C4-2B (cell line): ENCODE measurements around the gene ACAA2.

Experiments used
- H3K27ac ChIP-seq: fragments of 450-650 bp; 2 replicates; pipeline ENCODE4 v1.5.1; 2017
- ZFX ChIP-seq: fragments of 450-650 bp; IDR thresholded peaks from 2 replicates; pipeline ENCODE4 v1.6.1; 2017
- TF ChIP-seq, protein P1 (sequence below): fragments of 450-650 bp; conservative IDR thresholded peaks from 2 replicates; pipeline ENCODE4 v1.5.1; 2017; ENCODE audit warnings: mild to moderate bottlenecking

The ACAA2 gene

DNA sequence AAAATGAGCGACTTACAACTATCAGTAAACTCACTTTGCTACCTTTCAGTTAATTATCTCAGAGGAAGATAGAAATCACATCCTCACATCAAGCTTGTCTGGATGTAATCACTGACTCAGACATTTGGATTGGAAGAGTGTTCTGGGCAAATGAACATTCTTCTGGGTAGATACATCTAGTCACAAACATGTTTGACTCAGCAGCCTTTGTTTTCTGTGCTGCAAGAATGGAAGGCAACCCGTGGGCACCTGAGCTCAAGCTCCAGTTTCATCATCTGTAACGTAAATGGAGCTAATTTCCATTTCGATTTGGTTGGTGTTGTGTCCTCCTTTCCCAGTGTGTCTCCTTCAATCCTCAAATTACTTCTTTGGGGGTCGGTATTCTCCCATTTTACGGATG lies 58.5 kb downstream of the ACAA2 start:
- TF ChIP-seq, protein P1, sequence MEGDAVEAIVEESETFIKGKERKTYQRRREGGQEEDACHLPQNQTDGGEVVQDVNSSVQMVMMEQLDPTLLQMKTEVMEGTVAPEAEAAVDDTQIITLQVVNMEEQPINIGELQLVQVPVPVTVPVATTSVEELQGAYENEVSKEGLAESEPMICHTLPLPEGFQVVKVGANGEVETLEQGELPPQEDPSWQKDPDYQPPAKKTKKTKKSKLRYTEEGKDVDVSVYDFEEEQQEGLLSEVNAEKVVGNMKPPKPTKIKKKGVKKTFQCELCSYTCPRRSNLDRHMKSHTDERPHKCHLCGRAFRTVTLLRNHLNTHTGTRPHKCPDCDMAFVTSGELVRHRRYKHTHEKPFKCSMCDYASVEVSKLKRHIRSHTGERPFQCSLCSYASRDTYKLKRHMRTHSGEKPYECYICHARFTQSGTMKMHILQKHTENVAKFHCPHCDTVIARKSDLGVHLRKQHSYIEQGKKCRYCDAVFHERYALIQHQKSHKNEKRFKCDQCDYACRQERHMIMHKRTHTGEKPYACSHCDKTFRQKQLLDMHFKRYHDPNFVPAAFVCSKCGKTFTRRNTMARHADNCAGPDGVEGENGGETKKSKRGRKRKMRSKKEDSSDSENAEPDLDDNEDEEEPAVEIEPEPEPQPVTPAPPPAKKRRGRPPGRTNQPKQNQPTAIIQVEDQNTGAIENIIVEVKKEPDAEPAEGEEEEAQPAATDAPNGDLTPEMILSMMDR = no peak
- no peak for TF ChIP-seq ZFX
- H3K27ac ChIP-seq = no peak overlapping the region

DNA sequence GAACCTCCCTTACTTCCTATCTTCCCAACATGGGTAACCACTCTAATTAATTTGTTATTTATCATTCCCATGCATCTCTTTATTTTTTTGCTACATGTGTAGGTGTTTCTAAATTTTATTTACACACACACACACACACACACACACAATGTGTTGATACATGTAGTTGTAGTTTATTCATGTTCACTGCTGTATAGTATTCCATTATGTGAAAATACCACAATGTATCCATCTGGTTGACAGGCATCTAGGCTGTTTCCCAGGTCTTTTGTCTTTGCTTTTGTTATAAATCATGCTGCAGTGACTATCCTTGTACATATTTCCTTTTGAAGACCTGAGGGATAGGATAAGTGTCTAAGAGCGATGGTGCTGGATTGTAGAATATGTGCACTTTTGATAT lies 59.7 kb downstream of the ACAA2 start:
- TF ChIP-seq, protein P1 = no peak
- TF ChIP-seq ZFX = no peak

DNA sequence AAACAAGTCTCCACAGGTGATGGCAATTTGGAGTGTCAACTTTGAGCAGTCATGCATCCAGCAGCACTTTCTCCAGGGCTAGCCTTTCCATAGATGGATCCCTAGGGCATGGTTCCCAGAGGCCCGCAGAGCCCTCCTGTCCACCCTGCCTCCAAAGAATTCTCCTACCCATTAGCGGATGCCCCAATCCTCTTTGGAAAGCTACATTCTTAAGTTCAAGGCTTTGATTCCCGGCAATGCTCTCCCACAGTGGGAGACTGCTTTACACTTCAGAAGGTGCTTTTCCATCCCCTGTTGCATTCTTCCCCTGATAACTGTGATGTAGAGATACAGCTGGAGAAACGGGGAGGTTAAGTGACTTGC lies 61.3 kb downstream of the ACAA2 start:
- H3K27ac ChIP-seq = no peak overlapping the region
- no peak for TF ChIP-seq ZFX
- TF ChIP-seq, protein P1 = no peak

More for the DNA sequence above, 59.7 kb downstream of the ACAA2 start:
- no peak overlapping the region for H3K27ac ChIP-seq

DNA sequence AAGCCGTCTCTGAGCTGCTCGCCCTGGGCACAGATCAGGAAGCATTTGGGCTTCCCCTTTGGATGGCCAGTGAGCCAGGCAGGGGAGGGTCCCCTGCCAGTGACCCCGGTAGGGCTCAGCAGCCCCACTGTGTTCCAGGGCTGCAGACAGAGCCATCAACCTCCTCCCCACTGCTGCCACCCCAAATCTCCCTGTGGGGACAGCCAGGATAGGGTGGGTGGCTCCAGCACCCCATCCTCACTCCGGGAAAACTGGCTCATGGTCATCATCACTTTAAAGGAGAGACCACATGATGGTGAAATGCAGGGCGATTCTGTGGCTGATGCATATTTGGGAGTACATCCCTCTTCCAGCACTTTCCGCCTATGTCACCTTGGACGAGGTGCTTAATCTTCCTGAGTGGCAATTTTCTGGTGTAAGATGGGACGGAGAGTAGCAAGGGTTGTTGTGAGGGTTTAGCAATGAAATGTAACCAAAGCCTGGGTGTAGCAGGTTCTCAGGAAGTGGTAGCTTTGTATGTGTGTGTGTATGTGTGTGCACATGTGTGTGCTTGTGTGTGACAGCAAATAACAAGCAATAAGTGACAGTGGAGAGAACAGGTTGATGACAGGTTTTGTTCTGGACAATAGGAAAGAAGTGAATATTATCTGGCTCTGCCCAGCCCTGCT lies 61.8 kb downstream of the ACAA2 start:
- no peak overlapping the region for H3K27ac ChIP-seq
- TF ChIP-seq ZFX = no peak

DNA sequence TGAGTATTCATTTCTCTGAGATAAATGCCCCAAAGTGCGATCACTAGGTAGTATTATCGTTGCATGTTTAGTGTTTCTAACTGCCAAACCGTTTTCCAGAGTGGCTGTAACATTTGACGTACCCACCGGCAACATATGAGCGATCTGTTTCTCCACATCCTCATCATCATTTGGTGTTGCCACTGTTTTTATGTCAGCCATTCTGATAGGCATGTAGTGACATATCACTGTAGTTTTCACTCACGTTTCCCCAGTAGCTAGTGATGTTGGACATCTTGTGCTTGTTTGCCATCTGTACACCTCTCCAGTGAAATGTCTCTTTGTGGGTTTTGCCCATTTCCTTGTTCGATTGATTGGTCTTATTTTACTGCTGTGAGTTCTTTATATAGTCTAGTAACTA lies 63.8 kb downstream of the ACAA2 start:
- TF ChIP-seq, protein P1 = no peak
- TF ChIP-seq ZFX = no peak
- no peak overlapping the region for H3K27ac ChIP-seq

DNA sequence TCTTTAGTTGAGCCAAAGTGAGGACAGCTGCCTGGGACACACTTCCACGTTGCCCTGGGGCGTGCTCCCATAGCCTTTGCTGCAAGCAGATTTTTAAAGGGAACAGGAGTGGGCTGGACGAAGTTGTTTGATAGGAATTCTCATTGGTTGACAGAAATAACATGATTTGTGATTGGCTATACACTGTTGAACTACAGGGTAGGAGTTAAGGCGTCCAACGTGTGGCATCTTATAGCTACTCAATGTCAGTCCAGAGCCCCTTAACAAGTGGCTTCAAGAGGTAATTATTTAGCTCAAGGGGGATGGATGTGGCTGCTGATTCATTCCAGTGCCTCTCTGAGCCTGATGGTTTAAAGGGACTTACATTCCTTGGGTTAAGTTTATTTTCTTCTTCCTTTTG lies 65.5 kb downstream of the ACAA2 start:
- no peak overlapping the region for H3K27ac ChIP-seq

DNA sequence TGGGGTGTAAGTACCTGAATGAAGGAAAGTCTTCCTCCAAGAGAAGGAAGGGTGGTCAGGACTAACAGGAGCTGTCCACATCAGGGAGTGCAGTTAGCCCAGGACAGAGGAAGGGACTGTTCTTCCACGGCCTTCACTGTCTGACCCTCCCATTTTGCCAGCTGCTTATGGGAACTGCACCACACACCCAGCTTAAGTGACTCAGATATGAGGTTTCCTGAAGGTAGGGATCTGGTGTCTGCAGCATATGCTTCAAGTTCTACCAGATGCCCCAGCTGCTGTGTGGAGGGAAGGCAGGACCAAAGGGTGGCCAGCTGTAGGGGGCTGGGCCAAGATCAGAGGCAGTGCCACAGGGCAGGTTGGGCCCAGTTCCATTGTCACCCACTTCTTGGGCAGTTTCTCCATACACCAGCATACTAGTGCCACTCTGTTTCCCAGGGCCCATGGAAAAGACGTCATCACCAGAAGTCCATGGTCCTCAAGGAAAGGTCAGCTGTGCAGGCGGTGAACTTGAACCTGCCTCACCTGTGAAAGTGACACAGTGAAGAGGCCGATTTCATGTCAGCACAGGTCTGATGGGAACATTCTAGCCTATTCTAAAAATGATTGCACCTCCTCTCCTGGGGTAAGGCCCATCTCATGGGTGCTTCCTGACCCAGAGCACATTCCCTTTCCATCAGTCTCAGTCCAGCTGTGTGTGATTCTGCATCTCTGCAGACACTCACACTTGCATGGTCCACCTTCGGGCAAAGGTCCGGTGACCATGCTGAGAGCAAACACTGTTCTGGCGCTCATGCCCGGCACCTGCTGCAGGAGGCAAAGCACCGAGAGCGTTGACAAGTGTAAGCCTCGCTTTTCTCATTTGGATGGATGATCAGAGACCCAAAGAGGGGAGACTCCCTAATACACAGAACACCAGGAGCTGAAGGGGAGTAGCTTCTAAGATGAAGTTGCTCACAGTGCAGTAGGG lies 68.0 kb downstream of the ACAA2 start:
- H3K27ac ChIP-seq = no peak overlapping the region
- TF ChIP-seq, protein P1 = no peak
- no peak for TF ChIP-seq ZFX

More for the DNA sequence above, 65.5 kb downstream of the ACAA2 start:
- TF ChIP-seq ZFX = no peak
- TF ChIP-seq, protein P1 = no peak
